ENCODE measurements around the gene SHPK.

DNA sequence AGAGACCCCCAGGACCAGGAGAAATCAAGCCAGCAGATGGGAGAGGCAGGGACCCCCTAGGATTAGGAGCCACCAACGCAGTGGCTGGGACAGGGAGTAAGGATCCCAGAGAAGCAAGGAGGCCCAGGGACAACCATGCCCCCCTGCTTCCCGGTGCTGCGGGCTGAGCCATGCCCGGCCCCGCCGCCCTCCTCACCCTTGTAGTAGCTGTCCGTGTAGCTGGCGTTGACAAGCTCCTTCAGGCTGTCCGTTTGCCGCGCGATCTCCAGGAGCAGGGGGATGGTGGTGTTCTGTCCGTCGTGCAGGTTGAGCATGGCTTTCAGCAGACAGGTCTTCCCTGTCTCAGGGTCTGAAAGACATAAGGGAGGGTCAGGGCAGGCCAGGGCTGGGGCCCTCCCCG is 45.3 kb downstream of the SHPK start:
- TF ChIP-seq, protein P1, sequence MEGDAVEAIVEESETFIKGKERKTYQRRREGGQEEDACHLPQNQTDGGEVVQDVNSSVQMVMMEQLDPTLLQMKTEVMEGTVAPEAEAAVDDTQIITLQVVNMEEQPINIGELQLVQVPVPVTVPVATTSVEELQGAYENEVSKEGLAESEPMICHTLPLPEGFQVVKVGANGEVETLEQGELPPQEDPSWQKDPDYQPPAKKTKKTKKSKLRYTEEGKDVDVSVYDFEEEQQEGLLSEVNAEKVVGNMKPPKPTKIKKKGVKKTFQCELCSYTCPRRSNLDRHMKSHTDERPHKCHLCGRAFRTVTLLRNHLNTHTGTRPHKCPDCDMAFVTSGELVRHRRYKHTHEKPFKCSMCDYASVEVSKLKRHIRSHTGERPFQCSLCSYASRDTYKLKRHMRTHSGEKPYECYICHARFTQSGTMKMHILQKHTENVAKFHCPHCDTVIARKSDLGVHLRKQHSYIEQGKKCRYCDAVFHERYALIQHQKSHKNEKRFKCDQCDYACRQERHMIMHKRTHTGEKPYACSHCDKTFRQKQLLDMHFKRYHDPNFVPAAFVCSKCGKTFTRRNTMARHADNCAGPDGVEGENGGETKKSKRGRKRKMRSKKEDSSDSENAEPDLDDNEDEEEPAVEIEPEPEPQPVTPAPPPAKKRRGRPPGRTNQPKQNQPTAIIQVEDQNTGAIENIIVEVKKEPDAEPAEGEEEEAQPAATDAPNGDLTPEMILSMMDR (tag by site-specific recombination; IDR thresholded peaks at IDR 0.05) = no peak
- TF ChIP-seq ZNF548 (tag by site-specific recombination; IDR thresholded peaks at IDR 0.05) (no peak), SP2 (tag by site-specific recombination; IDR thresholded peaks at IDR 0.05) (no peak), YY1 (tag by site-specific recombination; IDR thresholded peaks at IDR 0.05) (no peak), ATF2 (tag by site-specific recombination; IDR thresholded peaks at IDR 0.05; ENCODE audit: low read depth) (no peak), ZNF416 (tag by site-specific recombination; IDR thresholded peaks at IDR 0.05) (no peak), ZNF302 (tag by site-specific recombination; IDR thresholded peaks at IDR 0.05; ENCODE audit: low read depth) (no peak), TCF7L2 (IDR thresholded peaks at IDR 0.05; ENCODE audit: borderline replicate concordance, low read depth, low read length) (no peak), ZNF561 (tag by site-specific recombination; IDR thresholded peaks at IDR 0.05; ENCODE audit: borderline replicate concordance) (no peak), OVOL3 (tag by site-specific recombination; IDR thresholded peaks at IDR 0.05) (no peak), ZBTB10 (tag by site-specific recombination; IDR thresholded peaks at IDR 0.05) (no peak)

All from HEK293 (cell line).